Neural progenitor cell (in vitro differentiated cells): ENCODE results near the gene TSC22D3.

ENCODE experiments used
- EZH2 ChIP-seq: fragments of 200-600 bp; sonication (generic); IDR thresholded peaks from 2 replicates; pipeline ENCODE4 v1.6.1; 2017; ENCODE audit warnings: antibody characterized with exemption, mild to moderate bottlenecking, moderate library complexity
- TF ChIP-seq, protein P1 (sequence below): fragments of 200-600 bp; sonication (generic); IDR thresholded peaks from 2 replicates; pipeline ENCODE4 v1.5.1; 2017; ENCODE audit warnings: antibody characterized with exemption, mild to moderate bottlenecking

DNA sequence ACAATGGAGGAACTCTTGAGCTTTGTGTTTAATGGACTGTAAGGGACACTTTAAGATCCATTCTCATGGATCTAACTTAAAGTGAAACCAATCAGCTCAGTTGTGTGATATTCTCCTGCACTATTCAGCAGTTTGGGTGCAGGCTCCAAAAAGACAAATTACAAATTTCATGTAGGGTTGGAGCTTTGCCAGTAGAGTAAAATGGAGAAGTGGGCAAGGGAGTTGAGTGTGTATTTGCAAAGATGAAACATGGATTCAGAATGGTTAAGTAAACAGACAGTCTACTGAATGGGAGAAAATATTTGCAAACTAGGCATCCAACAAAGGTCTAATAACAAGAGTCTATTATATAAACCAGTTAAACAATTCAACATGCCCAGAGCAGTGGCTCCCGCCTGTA, 28.8 kb upstream of the TSC22D3 start:
- TF ChIP-seq, protein P1, sequence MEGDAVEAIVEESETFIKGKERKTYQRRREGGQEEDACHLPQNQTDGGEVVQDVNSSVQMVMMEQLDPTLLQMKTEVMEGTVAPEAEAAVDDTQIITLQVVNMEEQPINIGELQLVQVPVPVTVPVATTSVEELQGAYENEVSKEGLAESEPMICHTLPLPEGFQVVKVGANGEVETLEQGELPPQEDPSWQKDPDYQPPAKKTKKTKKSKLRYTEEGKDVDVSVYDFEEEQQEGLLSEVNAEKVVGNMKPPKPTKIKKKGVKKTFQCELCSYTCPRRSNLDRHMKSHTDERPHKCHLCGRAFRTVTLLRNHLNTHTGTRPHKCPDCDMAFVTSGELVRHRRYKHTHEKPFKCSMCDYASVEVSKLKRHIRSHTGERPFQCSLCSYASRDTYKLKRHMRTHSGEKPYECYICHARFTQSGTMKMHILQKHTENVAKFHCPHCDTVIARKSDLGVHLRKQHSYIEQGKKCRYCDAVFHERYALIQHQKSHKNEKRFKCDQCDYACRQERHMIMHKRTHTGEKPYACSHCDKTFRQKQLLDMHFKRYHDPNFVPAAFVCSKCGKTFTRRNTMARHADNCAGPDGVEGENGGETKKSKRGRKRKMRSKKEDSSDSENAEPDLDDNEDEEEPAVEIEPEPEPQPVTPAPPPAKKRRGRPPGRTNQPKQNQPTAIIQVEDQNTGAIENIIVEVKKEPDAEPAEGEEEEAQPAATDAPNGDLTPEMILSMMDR = no peak
- no peak for TF ChIP-seq EZH2
